Measurements from ENCODE around the gene FRMPD4.

FRMPD4 gene

GRCh38 chrX:12301288-12301687 is 163.0 kb downstream of the FRMPD4 start:
- no peak for DNase-seq (ENCODE audit: low read depth)

- DNase-seq (ENCODE audit: low read depth): no peak
Observed at GRCh38 chrX:12304261-12304660, 166.0 kb downstream of the FRMPD4 start.

GRCh38 chrX:12307961-12308360 is 169.7 kb downstream of the FRMPD4 start:
- no peak for DNase-seq (ENCODE audit: low read depth)

GRCh38 chrX:12308420-12308819 is 170.1 kb downstream of the FRMPD4 start:
- DNase-seq (ENCODE audit: low read depth): no peak

- DNase-seq (ENCODE audit: low read depth): no peak
Observed at GRCh38 chrX:12309040-12309743, 170.9 kb downstream of the FRMPD4 start.

- no peak for DNase-seq (ENCODE audit: low read depth)
Observed at GRCh38 chrX:12309744-12310076, 171.4 kb downstream of the FRMPD4 start.

GRCh38 chrX:12314651-12315050 is 176.4 kb downstream of the FRMPD4 start:
- DNase-seq (ENCODE audit: low read depth): no peak

- no peak for DNase-seq (ENCODE audit: low read depth)
Observed at GRCh38 chrX:12315526-12315925, 177.3 kb downstream of the FRMPD4 start.

- no peak for DNase-seq (ENCODE audit: low read depth)
Observed at GRCh38 chrX:12319003-12319519, 180.8 kb downstream of the FRMPD4 start.

- DNase-seq (ENCODE audit: low read depth): no peak
Observed at GRCh38 chrX:12319992-12320391, 181.7 kb downstream of the FRMPD4 start.

GRCh38 chrX:12322031-12322430 is 183.8 kb downstream of the FRMPD4 start:
- no peak for DNase-seq (ENCODE audit: low read depth)

- DNase-seq (ENCODE audit: low read depth): no peak
Observed at GRCh38 chrX:12325171-12325570, 186.9 kb downstream of the FRMPD4 start.

GRCh38 chrX:12327836-12328235 is 189.6 kb downstream of the FRMPD4 start:
- DNase-seq (ENCODE audit: low read depth): no peak

- DNase-seq (ENCODE audit: low read depth): no peak
Observed at GRCh38 chrX:12329476-12329875, 191.2 kb downstream of the FRMPD4 start.

- DNase-seq (ENCODE audit: low read depth): no peak
Observed at GRCh38 chrX:12330841-12331240, 192.6 kb downstream of the FRMPD4 start.

GRCh38 chrX:12332786-12333347 is 194.6 kb downstream of the FRMPD4 start:
- DNase-seq (ENCODE audit: low read depth): no peak

GRCh38 chrX:12339921-12340320 is 201.6 kb downstream of the FRMPD4 start:
- DNase-seq (ENCODE audit: low read depth): no peak

GRCh38 chrX:12344954-12345353 is 206.7 kb downstream of the FRMPD4 start:
- DNase-seq (ENCODE audit: low read depth): no peak

GRCh38 chrX:12349201-12349600 is 210.9 kb downstream of the FRMPD4 start:
- no peak for DNase-seq (ENCODE audit: low read depth)

GRCh38 chrX:12352922-12353321 is 214.6 kb downstream of the FRMPD4 start:
- DNase-seq (ENCODE audit: low read depth): no peak

GRCh38 chrX:12360383-12360782 is 222.1 kb downstream of the FRMPD4 start:
- no peak for DNase-seq (ENCODE audit: low read depth)

- DNase-seq (ENCODE audit: low read depth): no peak
Observed at GRCh38 chrX:12360986-12361598, 222.8 kb downstream of the FRMPD4 start.

GRCh38 chrX:12363216-12363615 is 224.9 kb downstream of the FRMPD4 start:
- DNase-seq (ENCODE audit: low read depth): no peak

- DNase-seq (ENCODE audit: low read depth): no peak
Observed at GRCh38 chrX:12366440-12366839, 228.2 kb downstream of the FRMPD4 start.
